Common myeloid progenitor, CD34-positive (primary cell): ENCODE results near the gene BTBD9.

Experiments used
- CTCF ChIA-PET: fragments of 350-600 bp; sonication (Branson Sonifier 250); formaldehyde crosslinking; loops from one replicate; lab custom pipeline; 2021; ENCODE audit warnings: antibody characterized with exemption; lab: Charles Lee
- POLR2A ChIA-PET: fragments of 350-600 bp; sonication (Branson Sonifier 250); formaldehyde crosslinking; loops from one replicate; lab custom pipeline; 2021; ENCODE audit warnings: antibody characterized with exemption; lab: Charles Lee
- DNase-seq, 3 donors: peaks; one replicate each; pipeline versions ENCODE4 v3.0.0 to v3.0.0-alpha.2; 2013
- H3K27ac ChIP-seq, 2 experiments: 1 replicate in 1 of 2; 2 replicates in 1 of 2; pipeline ENCODE4 v1.7.0; 2013; ENCODE audit warnings: inconsistent platforms in 2 of 2, low read length in 2 of 2, mild to moderate bottlenecking in 2 of 2, low read depth in 1 of 2, moderate library complexity in 1 of 2; ENCODE audit not compliant: severe bottlenecking in 2 of 2, insufficient read depth in 1 of 2, poor library complexity in 1 of 2
- H3K27me3 ChIP-seq, 5 experiments: replicated peaks in 2 of 5; 1 replicate in 3 of 5; 2 replicates in 2 of 5; pipeline versions ENCODE4 v1.6.1 to v1.7.0; 2013; ENCODE audit warnings: low read length in 4 of 5, mild to moderate bottlenecking in 2 of 5, moderate library complexity in 2 of 5, inconsistent platforms in 1 of 5; ENCODE audit not compliant: insufficient read depth in 5 of 5, control insufficient read depth in 4 of 5
- H3K36me3 ChIP-seq, 4 experiments: 1 replicate in 2 of 4; 2 replicates in 2 of 4; pipeline versions ENCODE4 v1.6.1 to v1.7.0; 2013; ENCODE audit warnings: low read length in 3 of 4, control low read depth in 1 of 4, mild to moderate bottlenecking in 1 of 4; ENCODE audit not compliant: control insufficient read depth in 4 of 4, insufficient read depth in 4 of 4
- H3K4me1 ChIP-seq, 4 experiments: 1 replicate in 3 of 4; 2 replicates in 1 of 4; pipeline versions ENCODE4 v1.6.1 to v1.7.1; 2013; ENCODE audit warnings: low read length in 3 of 4, mild to moderate bottlenecking in 3 of 4, control low read depth in 1 of 4, inconsistent platforms in 1 of 4, moderate library complexity in 1 of 4; ENCODE audit not compliant: control insufficient read depth in 4 of 4, insufficient read depth in 4 of 4; ENCODE audit errors: control extremely low read depth in 1 of 4
- H3K4me3 ChIP-seq, 7 experiments: 1 replicate in 4 of 7; 2 replicates in 3 of 7; pipeline versions ENCODE4 v1.5.1 to v1.7.0; 2013; ENCODE audit warnings: mild to moderate bottlenecking in 7 of 7, low read length in 6 of 7, moderate library complexity in 6 of 7, inconsistent platforms in 2 of 7, low read depth in 2 of 7, control low read depth in 1 of 7; ENCODE audit not compliant: insufficient read depth in 4 of 7, control insufficient read depth in 1 of 7; ENCODE audit errors: extremely low read depth in 1 of 7
- H3K9me3 ChIP-seq, 5 experiments: 1 replicate in 4 of 5; 2 replicates in 1 of 5; pipeline versions ENCODE4 v1.6.1 to v1.7.1; 2013; ENCODE audit warnings: low read length in 4 of 5, mild to moderate bottlenecking in 2 of 5, inconsistent platforms in 1 of 5, low read depth in 1 of 5, moderate library complexity in 1 of 5; ENCODE audit not compliant: control insufficient read depth in 4 of 5, insufficient read depth in 2 of 5; ENCODE audit errors: control extremely low read depth in 1 of 5
- WGBS: methylation state at CpG from one replicate; pipeline ENCODE4 v1.1.5; 2013; ENCODE audit not compliant: insufficient coverage; 5-methylcytosine and 5-hydroxymethylcytosine counted together

Gene BTBD9

GRCh38 chr6:38220069-38220723, 419.5 kb downstream of the BTBD9 start:
- POLR2A ChIA-PET: no interaction called here

GRCh38 chr6:38218235-38218634, 421.5 kb downstream of the BTBD9 start:
- Histone ChIP-seq H3K4me1 (no peaks in the 10 kb centered on the region), H3K9me3 (no peaks in the 10 kb centered on the region), H3K4me3 (no peak overlapping the region), H3K27ac (no peak overlapping the region), H3K36me3 (no peaks in the 10 kb centered on the region), H3K27me3 (no peaks in the 10 kb centered on the region)
- 100% methylated on average over 1 of the region's 1 CpG for WGBS
- POLR2A ChIA-PET: no interaction called here
- no peak for DNase-seq
- CTCF ChIA-PET: no interaction called here

More at GRCh38 chr6:38220069-38220723, 419.5 kb downstream of the BTBD9 start:
- WGBS: 100% methylated on average over 2 of the region's 4 CpGs
- no peak overlapping the region for H3K4me3 ChIP-seq
- no peak for DNase-seq
- H3K4me1 ChIP-seq: no peaks in the 10 kb centered on the region
- no peaks in the 10 kb centered on the region for H3K36me3 ChIP-seq
- no peak overlapping the region for H3K27ac ChIP-seq
- no peaks in the 10 kb centered on the region for H3K27me3 ChIP-seq
- CTCF ChIA-PET: no interaction called here
- H3K9me3 ChIP-seq: no peaks in the 10 kb centered on the region

DNA sequence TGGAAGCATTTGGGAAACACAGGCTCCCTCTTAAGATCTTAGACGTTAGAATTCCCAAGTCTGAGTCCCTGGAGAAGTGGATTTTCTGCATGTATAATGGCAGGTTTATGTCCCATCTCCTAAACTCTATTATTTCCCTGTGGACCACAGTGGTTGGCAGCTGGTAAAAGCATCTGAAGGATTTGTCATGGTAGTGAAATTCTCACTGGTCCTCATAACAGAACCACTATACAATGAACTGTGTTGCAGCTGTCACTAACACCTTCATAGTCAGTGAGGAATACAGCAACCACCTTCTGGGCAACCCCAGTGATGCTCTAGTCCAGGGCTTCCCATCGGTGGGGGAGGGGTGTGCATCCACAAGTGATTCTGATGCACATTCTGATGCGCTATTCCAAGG, 423.3 kb downstream of the BTBD9 start:
- ChIA-PET POLR2A (no interaction called here), CTCF (no interaction called here)
- H3K4me1 ChIP-seq: no peaks in the 10 kb centered on the region
- H3K4me3 ChIP-seq: no peak overlapping the region
- H3K36me3 ChIP-seq: no peaks in the 10 kb centered on the region
- WGBS: 100% methylated on average over 3 of the region's 3 CpGs
- H3K9me3 ChIP-seq: no peaks in the 10 kb centered on the region
- no peaks in the 10 kb centered on the region for H3K27me3 ChIP-seq
- no peak for DNase-seq
- H3K27ac ChIP-seq: no peak overlapping the region

GRCh38 chr6:38215651-38216311, 423.9 kb downstream of the BTBD9 start:
- Histone ChIP-seq H3K27ac (no peak overlapping the region), H3K4me3 (no peak overlapping the region), H3K4me1 (no peaks in the 10 kb centered on the region), H3K9me3 (no peaks in the 10 kb centered on the region), H3K36me3 (no peaks in the 10 kb centered on the region), H3K27me3 (no peaks in the 10 kb centered on the region)
- POLR2A ChIA-PET: no interaction called here
- WGBS: 100% methylated on average over 4 of the region's 5 CpGs
- no peak for DNase-seq
- CTCF ChIA-PET: no interaction called here

DNA sequence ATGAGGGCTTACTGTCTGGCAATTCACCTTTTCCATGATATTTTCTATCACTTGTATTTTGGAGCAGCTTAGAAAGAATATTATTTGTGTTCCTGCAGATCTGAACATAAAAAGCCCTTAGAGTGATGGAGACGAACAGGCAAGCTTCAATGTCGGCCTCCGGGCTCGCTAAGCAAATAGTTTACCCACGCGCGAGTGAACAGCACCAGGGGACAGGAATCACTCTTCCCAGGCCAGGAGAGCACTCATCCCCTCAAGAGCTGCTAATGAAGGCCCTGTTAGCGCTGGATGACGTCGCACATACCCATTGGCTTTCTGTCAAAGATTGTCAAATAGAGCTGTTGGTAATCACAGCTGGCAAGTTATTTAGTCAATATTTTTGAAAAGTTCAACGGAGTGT, 424.5 kb downstream of the BTBD9 start:
- Histone ChIP-seq H3K36me3 (no peaks in the 10 kb centered on the region), H3K27ac (no peak overlapping the region), H3K9me3 (no peaks in the 10 kb centered on the region), H3K4me1 (no peaks in the 10 kb centered on the region), H3K4me3 (no peak overlapping the region), H3K27me3 (no peaks in the 10 kb centered on the region)
- no peak for DNase-seq
- WGBS: 98% methylated on average over 10 of the region's 11 CpGs
- CTCF ChIA-PET: no interaction called here
- POLR2A ChIA-PET: no interaction called here

GRCh38 chr6:38214159-38214558, 425.6 kb downstream of the BTBD9 start:
- Histone ChIP-seq H3K27ac (no peak overlapping the region), H3K27me3 (no peaks in the 10 kb centered on the region), H3K9me3 (no peaks in the 10 kb centered on the region), H3K36me3 (no peaks in the 10 kb centered on the region), H3K4me1 (peaks cover 0 to 7% (median 6%) of the 10 kb centered on the region in 4 experiments), H3K4me3 (no peak overlapping the region)
- ChIA-PET POLR2A (no interaction called here), CTCF (no interaction called here)
- no peak for DNase-seq
- no CpG with 5 or more reads among the region's 2 CpGs for WGBS

GRCh38 chr6:38213251-38213658, 426.5 kb downstream of the BTBD9 start:
- Histone ChIP-seq H3K4me1 (peaks cover 0 to 9% (median 7%) of the 10 kb centered on the region in 4 experiments), H3K27ac (no peak overlapping the region), H3K36me3 (no peaks in the 10 kb centered on the region), H3K27me3 (no peaks in the 10 kb centered on the region), H3K9me3 (no peaks in the 10 kb centered on the region), H3K4me3 (no peak overlapping the region)
- no CpG with 5 or more reads among the region's 2 CpGs for WGBS
- POLR2A ChIA-PET: no interaction called here
- DNase-seq: no peak
- CTCF ChIA-PET: no interaction called here
